GM18499 (cell line): ENCODE data around the gene MMD.

Experiments
- ATAC-seq: cut with Tn5 transposase; IDR thresholded peaks from one replicate; pipeline ENCODE4 v1.9.1; 2021; ENCODE audit warnings: moderate number of reproducible peaks; ENCODE audit not compliant: insufficient read depth, unreplicated experiment

MMD gene

DNA sequence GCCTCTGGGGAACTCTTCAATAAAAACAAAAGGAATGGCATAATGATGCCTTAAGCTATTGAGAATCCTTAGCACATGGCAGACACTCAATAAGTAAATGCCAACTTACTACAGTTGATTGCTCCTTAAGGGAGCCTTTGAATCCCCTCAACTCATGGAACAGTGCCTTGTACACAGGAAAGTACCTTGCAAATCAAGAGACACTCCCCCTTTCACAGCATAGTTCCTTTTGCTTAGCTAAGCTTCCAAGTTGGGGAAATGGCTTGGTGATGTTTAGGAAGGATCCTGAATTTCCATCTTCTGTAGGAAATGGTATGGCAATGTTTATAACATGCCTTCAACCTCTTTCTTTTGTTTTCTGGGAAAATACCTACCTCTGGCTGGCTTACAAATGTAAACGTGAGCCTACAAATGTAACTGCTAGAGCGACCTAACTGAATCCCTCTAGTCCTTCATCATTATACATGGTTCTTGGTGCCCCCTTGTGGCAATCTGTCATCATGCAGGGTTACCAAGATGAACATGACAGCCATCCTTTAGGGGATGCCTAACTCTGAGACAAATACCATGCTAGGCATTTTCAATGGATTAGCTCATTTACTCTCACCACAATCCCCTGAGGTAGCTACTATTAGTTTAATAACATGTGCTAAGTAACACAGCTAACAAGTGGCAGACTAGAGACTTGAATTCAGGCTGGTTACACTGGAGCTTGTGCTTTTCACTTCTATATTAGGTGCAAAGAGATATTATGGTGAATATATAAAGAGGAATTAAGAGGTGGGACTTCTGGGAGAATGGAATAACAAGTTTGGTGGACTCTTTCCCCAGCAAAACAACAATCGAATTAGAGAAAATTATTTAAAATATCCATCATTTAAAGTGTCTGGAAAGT is 65.0 kb downstream of the MMD start:
- peak; percentile 84 for ATAC-seq

DNA sequence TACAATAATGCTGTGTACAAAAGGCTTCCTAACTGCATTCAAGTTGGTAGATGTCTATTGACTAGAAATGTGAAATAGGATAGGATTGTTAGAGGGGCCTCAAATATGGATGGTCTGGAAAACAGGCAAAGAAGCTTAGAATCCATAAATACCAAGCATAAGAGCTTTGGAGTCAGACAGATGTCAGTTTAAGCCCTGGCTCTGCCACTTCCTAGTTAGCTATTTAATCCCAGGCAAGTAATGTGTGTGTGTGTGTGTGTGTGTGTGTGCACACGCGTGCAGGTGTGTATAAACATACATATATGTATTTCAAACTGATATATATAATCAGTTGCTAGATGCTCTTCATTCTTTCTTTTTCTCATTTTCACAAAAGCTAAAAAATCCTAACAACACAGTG is 66.7 kb downstream of the MMD start:
- no peak for ATAC-seq

DNA sequence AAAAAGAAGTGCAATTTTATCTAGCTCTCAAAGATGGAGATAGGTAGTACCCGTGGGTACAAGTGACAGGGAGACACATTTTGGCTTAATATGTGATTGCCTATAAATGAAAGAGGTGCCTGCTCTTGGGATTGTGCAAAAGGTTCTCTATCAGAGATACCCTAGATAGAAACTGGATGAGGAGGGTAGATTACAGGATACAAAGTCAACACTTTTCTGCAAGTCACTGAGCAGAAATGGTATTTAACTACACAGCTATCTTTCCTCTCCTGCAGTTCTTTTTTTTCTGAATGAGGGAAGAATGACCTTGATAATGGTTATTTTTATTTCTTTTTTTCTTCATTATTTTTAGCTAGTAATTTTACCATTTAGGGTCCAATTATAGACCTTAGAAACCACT is 67.6 kb downstream of the MMD start:
- no peak for ATAC-seq

DNA sequence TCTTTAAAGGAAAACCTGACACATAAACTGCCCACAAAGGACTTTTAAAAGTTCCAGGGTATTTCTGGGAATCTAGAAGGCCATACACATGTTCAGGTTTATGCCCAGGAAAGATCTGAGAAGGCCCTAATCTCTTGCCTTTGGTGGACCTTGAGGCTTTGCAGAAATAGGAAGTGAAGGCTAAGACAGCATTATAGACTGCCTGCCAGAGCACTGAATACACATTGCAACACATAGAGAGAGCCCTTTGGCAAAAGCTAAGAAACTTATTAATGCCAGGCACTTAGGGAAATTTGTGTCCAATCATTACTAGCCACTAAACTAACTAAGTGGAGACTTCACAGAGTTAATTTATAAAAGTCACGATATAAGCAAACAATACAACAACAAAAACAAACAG is 70.4 kb downstream of the MMD start:
- no peak for ATAC-seq

- no peak for ATAC-seq
These were observed 70.8 kb downstream of the MMD start for GRCh38 chr17:55350825-55351205.

DNA sequence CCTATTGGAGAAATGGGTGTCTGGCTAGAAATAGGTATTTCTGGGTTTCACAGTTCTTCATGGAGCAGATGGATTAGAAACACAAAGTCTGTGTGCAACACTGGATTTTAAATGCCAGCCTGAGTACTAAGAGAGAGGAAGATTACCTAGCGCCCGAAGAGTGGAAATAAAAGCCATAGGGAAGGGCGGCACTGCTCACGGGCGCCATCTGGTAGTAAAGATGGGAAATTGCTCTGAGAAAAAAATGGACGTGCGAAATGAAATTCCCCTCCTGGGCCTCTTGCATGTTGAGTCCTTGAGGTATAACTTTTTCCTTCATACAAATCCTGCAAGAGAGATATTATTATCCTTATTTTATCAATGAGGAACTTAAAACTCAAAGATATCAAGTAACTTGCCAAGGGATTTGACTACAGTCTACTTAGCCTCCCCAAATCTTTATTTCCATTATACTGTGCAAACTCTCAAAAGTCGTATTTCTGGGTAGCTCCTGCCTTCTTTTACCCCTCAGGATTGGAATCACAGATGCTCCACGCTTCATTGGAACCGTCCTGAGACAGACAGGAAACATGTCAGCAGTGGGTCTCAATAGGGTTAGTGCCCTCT is 72.8 kb downstream of the MMD start:
- no peak for ATAC-seq

- no peak for ATAC-seq
These were observed 74.3 kb downstream of the MMD start for GRCh38 chr17:55347341-55347740.

DNA sequence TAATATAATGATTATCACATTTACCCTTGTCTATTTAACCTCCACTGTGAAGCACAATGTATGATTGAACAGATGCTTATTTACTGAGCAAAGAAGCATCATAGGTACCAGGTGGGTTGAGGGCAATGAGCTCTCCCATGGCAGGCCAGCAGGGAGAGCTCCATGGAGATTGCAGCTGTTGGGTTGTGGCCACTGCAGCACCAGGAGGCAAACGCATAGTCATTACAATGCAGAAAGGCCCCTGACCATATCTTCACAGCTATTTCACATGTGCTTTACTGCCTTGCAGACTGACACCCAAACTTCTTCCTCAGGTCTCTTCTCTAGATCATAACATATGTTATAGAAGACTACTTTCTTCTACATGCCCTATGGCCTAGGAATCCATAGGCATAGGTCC is 75.0 kb downstream of the MMD start:
- no peak for ATAC-seq

DNA sequence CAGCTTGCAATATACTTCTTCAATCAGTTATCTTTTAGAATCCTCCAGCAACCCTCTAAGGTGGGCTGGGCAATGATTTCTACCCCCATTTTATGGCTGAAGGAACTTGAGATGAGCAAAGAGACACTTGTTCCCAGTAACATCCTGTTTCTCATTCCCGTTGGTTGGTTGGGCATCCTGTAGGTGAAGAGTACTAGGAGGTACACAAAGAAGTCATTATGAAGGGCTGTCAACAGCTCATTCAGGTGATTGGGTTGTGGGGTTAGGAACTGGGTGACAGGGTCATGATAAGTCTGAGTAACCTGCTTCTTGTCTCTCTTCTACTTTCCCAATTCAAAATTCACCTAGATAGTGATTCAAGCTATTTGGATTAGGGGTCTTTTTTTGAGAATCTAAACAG is 76.5 kb downstream of the MMD start:
- no peak for ATAC-seq

- ATAC-seq = no peak
These were observed 77.1 kb downstream of the MMD start for GRCh38 chr17:55344514-55344997.

DNA sequence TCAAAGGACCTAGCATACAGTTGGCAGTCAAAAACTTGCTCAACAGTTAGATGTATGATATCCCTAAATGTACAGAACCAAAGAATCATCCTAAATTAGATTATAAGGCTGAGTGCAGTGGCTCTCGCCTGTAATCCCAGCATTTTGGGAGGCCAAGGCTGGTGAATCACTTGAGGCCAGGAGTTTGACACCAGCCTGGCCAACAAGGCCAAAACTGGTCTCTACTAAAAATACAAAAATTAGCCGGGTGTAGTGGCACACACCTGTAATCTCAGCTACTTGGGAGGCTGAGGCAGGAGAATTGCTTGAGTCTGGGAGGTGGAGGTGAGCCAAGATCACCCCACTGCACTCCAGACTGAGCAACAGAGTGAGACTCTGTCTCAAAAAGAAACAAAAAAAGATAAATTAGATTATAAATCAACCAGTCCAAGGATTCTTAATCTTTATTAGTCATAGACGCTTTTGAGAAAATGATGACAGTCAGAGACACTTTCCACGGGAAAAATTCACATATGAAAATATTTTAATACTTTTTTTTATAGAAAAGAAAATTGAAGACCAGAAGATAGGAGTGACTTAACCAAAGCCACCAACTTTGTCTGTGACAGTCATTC is 77.6 kb downstream of the MMD start:
- ATAC-seq = no peak

- no peak for ATAC-seq
These were observed 78.6 kb downstream of the MMD start for GRCh38 chr17:55342800-55343585.
